ENCODE measurements around the gene NMT2.

NMT2 gene

DNA sequence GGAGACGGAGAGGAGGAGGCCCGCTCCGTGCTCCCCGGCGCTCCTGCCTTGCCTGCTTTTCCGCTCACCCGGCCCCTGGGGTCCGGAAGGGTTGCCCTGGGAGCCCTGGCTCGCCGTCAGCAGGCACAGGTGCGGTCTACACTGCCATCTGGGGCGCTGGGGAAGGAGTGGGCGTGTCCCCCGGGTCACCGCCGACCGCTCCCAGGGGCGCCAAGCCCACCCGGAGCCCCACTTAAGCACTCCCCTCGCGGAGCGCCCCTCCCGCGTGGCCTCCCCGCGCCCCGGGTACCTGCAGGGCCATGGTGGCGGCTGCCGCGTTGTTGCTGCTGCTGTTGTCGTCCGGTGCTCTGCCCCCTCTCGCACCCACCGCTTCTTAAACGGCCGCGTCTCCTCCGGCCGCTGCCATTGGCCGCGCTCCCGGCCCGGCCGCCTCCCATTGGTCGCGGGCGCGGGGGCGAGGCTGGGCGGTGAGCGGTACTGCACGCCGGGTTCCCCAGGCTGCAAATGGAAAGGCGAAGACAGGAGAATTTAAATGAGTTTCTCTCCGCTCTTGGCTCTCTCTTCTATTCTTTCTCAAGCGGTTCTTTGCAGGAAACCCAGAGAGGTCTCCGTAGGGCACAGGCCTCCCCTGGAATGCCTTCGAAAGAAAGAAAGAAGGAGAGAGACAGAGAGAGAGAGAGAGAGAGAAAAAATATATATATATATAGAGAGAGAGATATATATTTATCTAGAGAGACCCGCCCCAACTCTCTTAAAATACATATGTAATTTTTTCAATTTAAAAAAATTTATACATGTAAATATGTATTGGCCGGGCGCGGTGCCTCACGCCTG lies 79.8 kb downstream of the NMT2 start, which contains the start of gene ACBD7:
Gene ACBD7, minus strand, starts transcription at position 349 of the 834 bp plus-strand sequence. Its CDS starts 48 bp downstream, at position 301.
- DNase-seq = peak; percentile 79 to 89

DNA sequence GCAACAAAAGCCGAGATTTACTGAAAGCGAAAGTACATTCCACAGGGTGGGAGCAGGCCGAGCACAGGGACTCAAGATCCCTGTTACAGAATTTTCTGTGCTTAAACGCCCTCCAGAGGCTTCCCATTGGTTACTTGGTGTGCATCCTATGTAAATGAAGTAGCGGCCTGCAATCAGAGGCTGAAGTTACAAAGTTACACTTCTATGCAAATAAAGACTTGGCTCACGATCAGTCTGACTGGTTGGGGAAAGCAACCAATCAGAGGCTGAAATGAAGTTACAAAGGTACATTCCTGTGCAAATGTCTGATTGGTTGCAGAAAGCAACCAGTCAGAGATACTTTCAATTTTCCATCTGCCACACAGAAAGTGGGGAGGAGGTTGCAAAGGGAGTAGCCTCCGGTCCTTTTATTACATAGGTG lies 84.0 kb downstream of the NMT2 start:
- no peak for DNase-seq

DNA sequence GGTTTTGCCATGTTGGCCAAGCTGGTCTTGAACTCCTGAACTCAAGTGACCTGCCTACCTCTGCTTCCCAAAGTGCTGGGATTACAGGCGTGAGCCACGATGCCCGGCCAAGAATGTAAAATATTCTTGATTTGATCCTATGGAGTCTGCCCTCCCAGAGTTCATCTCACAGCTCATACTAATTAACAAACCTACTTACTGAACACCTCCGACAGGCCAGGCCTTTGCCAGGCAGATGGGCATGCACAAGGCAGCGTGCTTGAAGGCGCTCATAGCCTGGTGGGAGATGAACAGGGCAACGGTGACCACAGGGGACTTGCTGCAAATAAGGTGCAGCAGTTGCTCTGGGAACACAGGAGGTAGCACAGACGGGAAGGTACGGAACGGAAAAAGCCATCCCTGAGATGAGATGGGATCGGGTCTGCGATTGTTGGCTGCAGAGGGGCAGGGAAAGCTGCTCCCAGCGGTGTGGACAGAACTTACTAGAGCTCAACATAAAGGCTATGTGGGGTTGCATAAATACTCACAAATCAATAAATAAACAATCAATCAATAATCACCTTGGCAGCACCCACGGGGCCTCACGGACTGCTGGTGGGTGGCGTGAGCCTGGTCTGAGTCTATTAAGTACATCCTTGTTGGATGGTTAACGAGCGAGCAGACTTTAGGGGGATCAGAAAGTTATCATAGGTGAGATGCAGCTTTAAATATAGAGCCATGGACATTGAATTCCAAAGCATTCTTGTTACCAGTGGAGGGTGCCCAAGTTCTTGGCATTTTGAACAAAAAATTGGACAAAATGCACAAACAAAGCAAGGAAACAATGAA lies 84.6 kb downstream of the NMT2 start:
- no peak for DNase-seq

DNA sequence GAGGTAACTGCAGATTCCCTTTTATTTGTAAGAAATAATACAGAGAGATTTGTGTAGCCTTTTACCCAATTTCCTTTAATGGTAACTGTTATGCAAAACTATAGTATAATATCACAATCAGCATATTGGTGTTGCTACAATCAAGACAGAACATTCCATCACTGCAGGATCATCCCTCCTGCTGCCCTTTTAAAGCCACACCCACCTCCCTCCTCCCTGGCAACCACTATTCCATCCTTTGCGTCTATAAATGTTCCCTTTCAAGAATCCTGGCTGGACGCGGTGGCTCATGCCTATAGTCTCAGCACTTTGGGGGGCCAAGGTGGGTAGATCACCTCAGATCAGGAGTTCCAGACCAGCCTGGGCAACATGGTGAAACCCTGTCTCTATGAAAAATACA lies 93.1 kb downstream of the NMT2 start:
- DNase-seq = no peak

DNA sequence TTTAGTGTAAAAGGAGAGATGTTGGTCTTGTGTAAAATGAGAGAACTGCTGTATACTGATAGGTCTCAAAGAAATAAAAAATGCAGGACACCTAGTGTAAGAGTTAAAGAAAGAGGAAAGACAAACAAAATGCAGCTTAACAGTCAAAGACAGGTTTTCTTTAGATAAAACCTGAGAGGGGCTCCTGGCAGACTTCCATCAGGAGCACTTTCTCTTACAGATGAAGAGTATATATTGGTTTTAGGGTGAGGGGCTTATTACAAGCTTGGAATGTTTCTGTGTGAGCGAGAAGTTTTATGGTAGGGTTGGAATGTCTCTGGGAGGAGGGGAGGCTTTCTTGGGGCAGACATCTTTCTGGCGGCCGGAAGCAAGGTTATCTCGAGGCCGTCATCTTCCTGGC lies 96.1 kb downstream of the NMT2 start:
- DNase-seq = no peak

DNA sequence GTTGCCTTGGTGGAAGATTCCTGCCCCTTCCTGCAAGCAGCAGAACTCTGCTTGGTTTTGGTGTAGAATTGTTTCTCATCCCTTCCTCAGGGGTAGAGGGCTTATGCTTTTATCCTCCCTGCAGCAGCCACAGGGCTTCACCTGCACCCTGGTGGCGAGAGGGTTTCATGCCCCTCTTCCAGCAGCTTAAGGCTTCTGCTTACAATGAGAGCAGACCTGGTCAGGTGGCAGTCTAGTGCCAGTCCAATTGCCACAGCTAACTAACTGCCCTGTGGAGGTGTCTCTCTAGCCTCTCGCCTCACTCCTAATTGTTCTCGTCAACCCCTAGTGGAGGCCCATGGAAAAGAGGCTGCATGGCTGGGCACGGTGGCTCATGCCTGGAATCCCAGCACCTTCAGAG lies 99.3 kb downstream of the NMT2 start:
- no peak for DNase-seq

DNA sequence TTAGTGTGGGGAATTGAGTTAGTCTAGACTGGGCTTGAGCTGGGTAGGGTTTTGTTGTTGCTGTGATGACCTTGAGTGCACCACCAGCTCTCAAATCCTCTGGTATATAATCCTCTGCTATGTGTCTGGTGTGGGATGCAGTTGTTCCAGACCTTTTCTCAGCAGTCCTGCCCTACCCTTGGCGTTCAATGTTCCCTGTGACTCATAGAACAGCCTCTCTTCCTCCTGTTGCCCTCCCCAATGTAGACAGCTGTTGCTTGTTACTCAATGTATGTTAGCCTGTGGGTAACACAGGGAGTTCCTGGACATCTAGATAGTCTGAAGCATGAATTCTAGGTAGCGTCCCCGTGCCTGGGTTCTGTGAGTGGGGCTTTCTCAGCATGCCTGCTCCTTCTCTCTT lies 99.7 kb downstream of the NMT2 start:
- DNase-seq = no peak

DNA sequence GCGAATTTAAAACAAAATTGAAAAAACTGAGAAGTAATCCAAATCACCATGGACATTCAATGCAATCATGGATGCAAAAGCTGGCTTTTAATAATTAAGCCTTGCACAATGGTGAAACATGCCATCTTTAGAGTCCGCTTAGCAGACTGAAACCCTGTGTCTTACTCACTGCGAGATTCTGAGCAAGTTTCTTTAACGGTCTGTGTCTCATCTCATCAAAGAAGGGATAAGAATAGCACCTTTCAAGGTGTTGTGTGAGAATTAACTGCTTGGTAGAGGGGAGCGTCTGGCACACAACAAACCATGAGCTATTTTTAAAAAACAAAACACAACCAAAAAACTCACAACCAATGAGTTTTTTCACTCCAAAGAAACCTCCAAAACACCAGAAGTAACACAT lies 101.3 kb downstream of the NMT2 start:
- DNase-seq = no peak

DNA sequence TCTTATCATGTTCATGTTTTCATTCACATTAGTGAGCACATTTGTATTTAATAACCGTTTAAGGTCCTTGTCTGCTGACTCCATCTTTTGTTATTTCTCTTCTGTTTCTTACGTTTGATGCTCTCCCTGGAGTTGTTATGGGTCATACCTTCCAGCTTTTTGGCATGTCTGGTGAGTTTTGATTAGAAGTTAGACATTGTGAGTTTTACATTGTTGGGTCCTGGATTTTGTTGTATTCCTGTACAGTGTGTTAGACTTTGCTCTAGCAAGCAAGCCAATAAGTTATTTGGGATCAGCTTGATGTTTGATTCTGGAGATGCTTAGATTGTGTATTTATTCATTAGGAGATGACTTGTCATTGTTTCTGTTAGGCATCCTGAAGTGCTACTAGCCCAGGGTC lies 107.9 kb downstream of the NMT2 start:
- DNase-seq = no peak

DNA sequence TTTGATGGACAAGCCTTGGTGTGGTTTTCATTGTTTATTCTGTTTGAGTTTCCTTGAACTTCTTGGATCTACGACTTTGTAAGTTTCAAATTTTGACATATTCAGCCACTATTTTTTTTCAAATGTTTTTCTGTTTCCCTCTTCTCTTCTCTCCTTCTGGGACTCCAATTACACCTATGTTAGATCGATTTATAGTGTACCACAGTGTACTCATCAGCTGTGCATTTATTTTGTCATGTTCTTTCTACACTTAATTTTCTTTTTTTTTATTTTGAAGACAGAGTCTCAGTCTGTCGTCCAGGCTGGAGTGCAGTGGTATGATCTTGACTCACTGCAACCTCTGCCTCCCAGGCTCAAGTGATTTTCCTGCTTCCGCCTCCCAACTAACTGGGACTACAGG lies 108.6 kb downstream of the NMT2 start:
- no peak for DNase-seq

DNA sequence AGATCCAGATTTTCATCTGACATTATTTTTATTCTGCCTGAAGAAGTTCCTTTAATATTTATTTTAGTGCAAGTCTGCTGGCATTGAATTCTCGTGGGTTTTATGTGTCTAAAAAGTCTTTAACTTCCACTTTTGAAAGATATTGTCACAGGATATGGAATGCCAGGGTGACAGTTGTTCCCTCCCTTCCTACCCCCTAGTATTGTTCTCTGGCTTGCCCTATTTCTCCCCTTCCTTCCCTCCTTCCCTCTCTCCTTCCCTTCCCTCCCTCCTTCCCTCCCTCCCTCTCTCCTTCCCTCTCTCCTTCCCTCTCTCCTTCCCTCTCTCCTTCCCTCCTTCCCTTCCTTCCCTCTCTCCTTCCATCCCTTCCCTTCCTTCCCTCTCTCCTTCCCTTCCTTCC lies 109.8 kb downstream of the NMT2 start:
- DNase-seq = no peak

All from SHP77 (cell line).